CD4-positive, alpha-beta T cell treated with Interleukin-10 for 1 hour (primary cell): Measurements from ENCODE around the gene BRD1.

Source experiments
- DNase-seq: peaks from one replicate; pipeline ENCODE4 v3.0.0-alpha.2; 2020

BRD1 gene

DNA sequence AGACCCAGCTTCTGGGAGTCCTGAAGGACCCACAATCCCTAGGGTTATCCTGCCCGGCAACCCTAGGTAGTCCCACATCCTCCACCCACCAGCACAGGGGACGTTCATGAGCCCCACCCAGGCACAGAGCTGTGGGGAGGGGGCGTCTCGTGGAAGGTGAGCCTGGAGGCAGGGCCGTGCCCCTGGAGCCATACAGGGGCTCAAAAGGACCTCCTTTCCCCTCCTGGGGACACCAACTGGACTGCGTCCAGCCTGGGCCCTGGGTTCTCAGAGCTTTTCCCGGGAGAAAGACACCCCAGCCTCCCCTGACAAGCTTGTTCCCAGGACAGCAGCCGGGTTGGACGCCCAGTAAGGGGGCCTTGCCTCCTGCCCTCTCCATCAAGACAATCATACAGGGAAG is 78.4 kb downstream of the BRD1 start:
- no peak for DNase-seq

DNA sequence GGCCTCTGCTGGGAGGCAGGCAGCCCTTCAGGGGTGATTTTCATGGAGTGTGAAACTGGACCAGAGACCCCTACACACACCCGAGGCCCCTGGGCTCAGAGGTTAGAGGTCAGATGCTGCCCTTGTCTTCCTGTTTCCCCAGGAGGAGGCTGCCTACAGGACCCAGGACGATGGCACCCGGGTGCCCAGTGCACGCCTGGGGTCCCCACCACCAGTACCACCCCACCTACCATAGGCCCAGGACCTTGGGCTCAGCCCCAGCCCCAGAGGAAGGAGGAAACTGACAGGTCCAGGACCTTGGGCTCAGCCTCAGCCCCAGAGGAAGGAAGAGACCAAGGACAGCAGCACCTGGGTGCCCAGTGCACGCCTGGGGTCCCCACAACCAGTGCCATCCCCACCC is 79.2 kb downstream of the BRD1 start:
- DNase-seq = no peak

DNA sequence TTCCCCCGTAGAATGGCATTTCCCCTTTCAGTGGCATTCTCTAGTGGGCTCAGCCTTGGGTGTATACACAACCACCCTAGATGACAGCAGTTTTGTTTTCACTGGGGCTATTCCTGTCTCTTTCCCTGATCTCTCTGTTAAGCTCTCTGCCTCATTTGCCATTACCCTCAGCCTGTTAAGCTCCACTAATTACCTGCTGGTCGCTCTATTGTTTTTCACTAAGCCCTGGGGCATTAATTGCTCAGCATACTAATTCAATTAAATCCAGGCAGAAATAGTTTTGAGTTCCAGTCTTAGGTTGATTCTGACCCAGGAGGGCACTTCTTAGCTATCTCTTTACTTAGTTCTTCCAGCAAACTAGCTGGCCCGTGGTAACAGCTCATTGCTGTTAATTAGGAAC is 80.0 kb downstream of the BRD1 start:
- no peak for DNase-seq

DNA sequence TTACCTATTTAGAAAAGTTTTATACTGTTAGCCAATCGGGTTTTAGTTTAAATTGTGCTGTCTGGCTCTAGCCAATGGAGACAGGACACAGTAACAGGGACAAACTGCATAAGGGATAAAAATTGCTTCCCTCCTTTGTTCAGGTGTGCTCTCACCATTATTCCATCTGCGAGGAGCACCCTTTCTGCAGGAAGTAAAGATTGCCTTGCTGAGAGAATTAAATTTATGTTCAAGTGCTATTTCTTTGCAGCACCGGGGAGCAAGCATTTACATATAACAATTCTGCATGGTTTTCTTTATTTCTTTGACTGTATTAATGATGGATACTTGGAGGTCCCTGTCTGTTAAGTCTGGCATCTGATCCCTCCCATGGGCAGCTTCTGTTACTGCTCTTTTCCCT is 80.5 kb downstream of the BRD1 start:
- no peak for DNase-seq

DNA sequence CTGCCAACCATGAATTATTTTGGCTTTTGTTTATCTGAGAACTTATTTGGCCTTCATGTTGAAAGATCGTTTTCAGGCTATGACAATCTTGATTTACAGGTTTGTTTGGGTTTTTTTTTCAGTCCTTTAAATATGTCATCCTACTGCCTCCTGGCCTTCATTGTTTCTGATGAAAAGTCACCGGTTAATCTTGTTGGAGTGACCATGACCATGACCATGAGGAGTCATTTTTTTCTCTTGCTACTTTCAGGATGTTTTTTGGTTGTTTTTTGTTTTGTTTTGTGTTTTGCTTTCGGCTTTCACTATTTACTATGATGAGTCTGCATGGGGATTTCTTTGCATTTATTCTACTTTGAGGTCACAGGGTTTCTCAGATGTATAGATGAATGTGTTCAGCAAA is 81.6 kb downstream of the BRD1 start:
- DNase-seq = no peak

DNA sequence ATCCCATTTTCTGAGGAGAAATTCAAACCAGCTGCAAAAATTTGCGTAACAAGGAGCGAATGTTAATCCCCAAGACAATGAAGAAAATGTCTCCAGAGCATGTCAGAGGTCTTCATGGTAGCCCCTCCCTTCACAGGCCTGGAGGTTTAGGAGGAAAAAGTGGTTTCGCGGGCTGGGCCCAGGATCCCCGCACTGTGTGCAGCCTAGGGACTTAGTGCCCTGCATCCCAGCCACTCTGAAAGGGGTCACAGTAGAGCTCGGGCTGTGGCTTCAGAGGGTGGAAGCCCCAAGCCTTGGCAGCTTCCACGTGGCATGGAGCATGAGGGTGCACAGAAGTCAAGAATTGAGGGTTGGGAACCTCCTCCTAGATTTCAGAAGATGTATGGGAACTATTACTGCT is 87.4 kb downstream of the BRD1 start:
- DNase-seq = no peak

DNA sequence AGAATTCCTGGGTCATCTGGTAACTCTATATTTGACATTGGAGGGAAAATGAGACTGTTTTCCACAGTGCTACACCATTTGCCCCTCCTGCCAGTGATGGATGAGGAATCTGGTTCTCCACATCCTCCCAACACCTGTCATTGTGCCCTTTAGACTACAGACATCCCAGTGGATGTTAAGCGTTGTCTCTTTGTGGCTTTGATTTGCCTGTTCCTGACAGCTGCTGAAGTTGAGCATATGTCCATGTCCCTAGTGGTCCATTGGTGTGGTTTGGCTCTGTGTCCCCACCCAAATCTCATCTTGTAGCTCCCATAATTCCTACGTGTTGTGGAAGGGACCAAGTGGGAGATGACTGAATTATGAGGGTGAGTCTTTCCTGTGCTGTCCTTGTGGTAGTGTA is 88.5 kb downstream of the BRD1 start:
- DNase-seq = no peak

DNA sequence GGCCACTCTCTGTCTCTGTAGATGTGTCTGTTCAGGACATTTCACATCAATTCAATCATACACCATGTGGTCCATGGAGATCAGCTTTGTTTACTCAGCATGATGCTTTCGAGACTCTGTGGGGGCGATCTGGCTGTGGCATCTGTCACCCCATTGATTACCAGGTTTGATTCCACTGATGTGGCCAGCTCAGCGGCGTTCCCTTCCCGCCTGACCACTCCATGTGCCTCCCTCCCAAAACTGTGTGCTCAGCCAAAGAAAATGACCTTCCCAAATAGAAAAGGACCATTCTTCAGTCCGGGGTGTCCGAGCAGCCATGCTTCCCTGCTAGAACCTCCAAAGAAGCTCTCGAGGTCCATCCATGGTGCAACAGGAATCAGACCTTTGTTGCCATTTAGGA is 89.1 kb downstream of the BRD1 start:
- DNase-seq = no peak

DNA sequence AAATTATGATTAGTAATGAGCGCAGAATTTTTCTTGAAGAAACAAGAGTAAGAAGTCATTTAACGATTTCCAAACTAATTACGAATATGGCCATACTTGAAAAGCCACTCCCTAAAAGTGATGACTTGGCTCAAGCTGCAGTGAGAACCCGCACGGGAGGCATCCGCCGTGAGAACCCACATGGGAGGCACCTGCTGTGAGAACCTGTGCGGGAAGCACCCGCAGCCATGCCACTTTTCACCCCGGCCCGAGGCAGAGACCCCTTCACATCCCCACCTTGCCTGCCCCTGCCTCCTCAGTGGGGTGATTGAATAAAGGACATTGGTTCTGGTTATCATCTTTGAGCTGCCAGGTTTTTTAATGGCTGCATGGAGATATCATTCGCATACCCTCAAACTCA is 89.7 kb downstream of the BRD1 start:
- no peak for DNase-seq

DNA sequence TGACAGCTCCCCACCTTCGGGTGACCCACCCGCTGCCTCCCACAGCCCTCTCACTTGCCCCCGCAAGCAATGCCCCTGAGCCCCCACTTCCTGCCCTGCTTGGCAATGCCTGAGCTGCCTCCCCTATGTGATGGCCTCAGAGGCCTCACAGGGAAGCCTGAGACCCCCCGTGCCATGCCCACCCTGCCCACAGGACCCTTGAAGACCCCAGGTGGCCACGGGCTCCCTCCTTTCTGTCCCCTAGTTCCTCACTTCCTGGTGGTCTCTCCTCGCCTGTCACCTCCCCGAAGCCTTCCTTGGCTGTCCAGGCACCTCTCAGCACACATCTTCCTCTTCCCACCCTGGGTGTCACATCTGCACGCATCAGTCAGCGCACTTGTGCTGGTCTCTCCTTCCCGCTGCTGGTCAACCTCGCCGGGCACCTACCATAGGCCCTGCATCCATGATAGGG is 90.5 kb downstream of the BRD1 start:
- no peak for DNase-seq

DNA sequence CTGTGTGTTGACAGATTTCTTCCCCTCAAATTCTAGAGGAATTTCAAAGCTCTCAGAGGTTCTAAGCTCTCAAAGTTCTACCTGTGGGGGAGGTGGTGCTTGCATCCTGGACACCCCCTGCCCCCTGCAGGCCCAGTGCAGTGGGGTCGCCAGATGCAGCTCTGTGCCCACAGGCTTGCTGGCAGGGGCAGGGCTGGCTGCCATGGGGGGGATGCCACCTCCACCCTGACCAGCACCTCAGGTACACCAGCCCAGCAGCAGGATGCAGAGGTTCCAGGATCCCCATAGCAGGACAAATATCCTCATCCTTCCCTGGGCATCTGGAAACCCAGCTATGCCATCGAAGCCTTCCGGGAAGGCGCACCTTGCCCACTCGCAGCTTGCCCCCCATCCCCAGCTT is 91.1 kb downstream of the BRD1 start:
- no peak for DNase-seq

DNA sequence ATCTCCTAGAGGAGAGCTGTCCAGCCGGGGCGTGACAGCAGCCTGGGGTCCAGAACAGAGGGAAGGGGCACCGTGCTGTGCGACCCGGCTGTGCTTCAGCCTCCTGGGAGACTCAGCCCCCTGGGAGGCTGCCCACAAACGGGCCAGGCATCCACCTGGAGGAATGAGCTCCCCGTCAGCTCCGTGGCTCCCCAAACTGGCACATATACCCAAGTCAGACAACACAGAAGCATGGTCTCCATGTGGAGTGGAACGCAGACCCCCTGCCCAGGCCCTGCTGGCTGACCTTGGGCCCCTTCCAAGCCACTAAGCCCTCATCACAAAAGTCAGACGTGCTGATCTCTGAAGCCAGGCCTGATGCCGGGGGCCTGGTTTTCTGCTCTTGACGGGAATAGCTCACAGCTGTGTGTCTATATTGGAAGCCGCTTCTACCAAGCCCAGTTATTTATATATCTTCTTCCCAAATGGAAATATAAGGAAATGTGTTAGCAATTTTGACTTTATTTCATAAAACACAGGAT is 91.7 kb downstream of the BRD1 start:
- DNase-seq = no peak

DNA sequence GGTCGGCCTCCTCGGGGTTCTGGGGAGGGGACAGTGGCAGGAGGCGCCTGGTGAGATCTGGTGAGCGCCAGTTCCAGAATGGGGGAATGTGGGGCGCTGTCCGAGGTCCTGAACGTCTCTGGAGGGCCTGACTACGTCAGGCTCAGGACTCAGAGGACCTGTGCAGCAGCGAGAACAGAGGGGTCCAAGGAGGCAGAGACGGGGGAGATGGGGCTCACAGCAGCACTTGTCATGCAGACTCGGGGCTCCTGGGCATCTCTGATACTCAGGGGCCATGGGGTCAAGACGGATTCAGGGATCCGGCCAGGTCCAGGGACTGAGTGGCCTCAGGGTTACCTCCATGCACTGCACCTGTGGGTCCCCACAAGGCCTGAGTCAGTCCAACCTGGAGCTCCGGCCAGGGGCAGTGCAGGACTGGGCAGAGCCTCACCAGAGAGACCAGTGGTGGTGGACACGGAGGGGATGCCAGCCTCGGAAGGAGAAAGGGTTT is 92.2 kb downstream of the BRD1 start:
- no peak for DNase-seq

DNA sequence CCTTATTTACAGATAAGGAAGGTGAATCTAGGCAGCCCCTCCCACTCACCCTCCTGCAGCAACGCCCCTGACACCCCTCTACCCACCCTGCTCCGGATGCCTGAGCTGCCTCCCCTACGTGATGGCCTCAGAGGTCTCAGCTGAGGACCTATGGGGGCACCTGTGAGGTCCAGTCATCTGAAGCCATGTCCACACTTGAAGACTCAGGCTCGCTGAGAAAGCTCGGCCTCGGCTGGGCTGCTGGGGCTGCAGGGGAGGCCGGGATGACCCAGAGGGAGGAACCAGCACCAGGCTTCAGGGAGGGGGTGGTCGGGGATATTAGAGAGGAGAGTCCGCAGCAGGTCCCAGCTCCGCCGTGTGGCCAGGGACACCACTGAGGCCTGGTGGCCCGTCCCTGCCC is 92.8 kb downstream of the BRD1 start:
- no peak for DNase-seq

DNA sequence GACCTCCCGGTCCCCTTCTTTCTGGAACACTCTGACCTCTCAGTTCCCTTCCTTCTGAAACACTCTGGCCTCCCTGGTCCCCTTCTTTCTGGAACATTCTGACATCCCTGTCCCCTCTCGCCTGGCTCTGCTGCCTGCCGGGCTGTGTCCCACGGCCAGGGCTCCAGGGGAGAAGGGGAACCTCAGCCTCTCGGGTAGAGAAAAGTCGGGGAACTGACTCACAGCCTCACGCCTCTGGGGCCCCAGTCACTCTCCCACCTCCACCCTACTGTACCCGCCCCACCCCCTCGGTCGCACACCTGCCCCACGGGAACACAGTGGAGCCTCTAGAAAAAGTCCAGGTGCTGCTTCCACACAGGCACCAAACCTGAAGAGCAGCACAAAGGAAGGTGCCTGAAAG is 93.3 kb downstream of the BRD1 start:
- DNase-seq = no peak

DNA sequence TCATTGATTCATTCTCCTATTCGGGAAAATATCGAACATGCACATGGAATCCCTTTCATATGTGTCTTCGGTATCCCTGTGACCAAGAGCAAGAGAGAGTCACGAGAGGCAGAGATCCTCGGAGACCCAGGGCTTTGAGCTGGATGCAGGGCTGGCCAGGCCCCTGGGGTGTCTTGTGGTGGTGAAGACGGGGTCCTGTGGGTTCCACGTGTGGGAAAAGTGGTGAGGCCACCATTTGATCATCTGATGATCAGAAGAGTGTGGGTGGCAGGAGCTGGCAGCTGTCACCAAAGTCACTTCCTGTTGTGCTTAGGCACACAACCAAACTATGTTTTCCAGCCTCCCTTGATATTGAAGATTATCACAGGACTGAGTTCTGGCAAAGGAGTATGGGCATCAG is 94.0 kb downstream of the BRD1 start:
- no peak for DNase-seq

DNA sequence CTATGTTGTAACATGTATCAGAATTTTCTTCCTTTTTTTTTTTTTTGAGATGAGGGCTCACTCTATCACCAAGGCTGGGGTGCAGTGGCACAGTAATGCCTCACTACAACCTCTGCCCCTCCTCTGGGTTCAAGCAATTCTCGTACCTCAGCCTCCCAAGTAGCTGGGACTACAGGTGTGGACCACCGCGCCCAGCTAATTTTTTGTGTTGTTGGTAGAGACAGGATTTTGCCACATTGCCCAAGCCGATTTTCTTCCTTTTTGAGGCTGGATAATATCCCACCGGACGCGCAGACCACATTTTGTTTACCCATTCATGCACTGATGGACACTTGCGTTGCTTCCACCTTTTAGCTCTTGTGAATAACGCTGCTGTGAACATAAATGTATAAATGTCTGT is 97.0 kb downstream of the BRD1 start:
- no peak for DNase-seq

DNA sequence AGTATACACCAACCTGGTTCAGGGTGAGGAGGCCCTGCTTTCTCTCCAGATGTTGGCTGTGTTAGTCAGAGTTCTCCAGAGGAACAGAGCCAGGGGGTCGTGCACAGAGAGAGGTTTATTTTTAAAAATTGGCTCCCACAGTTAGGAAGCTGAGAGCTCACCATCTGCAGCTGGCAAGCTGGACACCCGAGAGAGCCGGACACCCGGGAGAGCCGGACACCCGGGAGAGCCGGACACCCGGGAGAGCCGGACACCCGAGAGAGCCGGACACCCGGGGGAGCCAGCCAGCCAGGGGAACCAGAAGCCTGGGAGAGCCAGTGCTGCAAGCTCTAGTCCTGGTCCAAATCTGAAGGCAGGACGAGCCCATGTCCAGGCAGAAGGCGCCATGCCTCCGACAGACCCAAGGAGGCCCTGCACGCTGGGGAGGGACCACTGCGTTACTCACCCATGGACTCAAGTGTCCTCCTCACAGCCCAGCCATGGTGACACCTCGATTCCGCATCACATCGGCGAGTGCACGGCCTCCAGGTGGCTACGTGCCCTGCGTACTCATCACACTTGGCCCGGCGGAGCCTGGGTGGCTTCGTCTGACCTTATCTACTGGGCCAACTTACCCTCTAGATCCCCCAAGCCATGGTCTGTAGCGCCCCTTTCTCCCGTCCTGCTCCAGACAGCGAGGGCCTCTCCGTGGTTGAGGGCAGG is 99.0 kb downstream of the BRD1 start:
- DNase-seq = no peak

DNA sequence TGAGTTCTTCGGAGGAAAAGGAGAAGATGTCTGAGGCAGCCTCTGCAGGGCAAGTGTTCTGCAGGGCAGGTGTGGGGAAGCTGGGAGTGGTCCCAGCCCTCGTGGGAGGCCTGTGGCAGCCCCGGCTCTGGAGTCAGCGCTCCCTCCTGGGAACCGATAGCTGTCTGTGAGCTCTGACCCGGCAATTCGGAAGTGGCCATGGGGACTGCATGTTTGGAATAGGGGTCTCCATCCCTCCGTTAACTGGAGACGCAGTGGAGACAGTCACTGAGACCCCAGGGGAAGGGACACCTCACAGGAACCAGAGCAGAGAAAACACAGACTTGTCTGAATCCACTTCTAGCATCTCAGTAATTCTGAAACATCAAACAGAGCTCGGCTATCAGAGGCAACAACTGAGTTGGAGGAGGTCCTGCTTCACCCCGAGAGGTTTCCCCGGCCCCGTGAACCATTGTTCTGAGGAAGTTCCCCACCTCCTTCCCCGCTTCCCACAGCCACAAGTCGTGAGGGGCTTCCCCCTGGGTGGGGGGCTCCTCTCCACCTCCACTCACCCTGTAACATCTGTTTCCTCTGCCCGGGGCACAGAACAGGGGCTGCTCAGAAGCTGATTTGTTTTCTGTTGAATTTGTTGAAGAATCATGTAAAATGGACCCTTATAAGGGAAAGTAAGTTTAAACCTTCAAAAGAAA is 99.6 kb downstream of the BRD1 start:
- DNase-seq = no peak

DNA sequence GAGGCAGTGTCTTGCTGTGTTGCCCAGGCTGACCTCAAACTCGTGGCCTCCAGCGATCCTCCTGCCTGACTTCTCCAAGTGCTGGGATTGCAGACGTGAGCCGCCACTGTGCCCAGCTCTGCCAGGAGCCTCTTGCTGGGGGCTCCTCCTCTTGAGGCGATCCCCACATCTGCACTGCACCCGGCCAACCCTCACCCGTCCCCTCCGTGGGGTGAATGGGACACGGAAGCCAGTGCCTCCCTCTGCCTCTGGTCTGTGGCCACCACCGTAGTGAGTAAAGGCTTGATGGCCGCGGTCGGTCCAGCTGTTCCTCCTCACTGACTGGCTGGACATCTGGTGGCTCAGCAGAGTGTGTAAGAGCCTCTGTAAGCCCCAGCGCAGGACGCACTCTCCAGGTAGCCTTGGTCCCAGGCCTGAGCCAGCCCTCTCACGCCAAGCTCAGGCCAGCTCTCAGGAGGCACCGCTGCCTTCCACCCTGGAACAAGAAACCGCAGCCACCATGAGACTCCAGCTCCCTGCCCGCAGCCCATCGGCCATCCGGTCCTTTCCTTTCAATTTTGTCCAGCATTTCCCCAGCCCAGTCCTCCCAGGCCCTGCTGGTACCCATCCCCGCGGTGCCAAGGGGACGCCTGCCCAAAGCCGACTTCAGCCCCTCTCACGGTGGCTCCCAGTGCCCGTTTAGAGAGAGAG is 100.3 kb downstream of the BRD1 start:
- DNase-seq = no peak

DNA sequence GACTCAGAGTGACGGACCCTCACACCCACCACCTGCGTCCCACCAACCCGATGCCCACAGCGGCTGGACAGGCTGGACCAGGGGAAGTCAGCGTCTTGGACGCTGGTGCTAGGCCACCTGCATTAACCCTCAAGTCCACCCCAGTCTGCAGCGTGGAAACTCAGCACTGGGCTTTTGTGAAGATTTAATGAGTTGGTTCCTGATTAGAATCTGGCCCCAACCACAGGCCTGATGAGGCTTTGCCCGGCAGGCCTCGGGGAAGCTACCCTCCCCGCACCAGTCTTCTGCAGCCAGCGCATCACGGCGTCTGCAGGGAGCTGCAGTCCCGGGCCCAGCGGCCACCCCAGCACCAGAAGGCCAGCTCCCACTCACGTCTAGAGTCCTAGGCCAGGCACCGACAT is 101.0 kb downstream of the BRD1 start:
- no peak for DNase-seq

DNA sequence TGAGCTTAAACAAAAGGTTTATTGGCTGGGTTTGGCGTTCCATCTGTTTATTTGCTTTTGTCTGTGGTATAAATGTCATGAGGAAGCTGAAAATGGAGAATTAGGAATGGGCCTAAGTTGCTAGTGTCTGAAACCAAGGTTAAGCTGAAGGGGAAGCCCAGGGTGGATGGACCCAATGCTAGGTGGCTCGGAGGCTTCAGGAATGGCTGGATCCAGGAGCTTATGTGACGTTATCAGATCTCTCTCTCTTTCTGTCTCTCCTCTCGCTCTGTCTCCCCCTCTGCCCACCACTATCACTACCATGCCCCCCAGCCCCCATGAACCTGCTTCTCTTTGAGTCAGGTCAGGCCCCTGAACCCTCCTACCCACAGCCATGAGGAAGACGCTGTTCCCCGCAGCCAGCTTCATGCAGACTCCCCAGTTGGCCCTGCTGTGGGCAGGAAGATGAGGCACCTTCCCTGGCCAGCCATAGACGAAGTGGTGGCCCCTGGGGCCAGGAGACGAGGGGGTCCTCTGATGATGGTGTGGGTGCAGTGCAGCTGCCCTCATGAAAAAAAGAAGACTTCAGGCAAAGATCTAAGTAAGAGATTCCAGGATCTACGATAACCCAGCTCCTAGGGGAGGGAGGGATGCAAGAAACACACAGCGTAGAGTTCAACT is 101.5 kb downstream of the BRD1 start:
- no peak for DNase-seq

DNA sequence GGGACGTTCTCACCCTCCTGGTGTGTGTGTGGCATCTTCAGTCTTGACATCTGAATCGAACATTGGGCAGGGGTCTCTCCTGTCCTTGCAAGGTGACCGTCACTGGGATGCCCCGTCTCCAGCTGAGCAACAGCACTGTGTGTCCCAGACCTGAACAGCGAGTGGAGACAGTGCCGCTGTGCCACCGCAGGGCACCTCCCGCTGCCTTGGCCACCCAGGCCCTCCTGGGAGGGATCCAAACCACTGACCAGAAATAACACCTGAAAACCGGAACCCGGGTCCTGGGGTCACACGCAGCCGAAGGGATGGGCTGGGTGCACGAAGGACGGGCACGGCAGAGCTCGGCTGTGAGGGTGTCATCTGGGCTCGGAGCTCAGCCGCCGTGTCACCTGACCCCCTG is 102.2 kb downstream of the BRD1 start:
- DNase-seq = no peak
